HG03354 (cell line): Measurements from ENCODE around the gene FAM120A.

Experiments
- ATAC-seq: cut with Tn5 transposase; IDR thresholded peaks from one replicate; pipeline ENCODE4 v1.9.1; 2021; ENCODE audit warnings: mild to moderate bottlenecking; ENCODE audit not compliant: unreplicated experiment, poor library complexity, severe bottlenecking

FAM120A gene

DNA sequence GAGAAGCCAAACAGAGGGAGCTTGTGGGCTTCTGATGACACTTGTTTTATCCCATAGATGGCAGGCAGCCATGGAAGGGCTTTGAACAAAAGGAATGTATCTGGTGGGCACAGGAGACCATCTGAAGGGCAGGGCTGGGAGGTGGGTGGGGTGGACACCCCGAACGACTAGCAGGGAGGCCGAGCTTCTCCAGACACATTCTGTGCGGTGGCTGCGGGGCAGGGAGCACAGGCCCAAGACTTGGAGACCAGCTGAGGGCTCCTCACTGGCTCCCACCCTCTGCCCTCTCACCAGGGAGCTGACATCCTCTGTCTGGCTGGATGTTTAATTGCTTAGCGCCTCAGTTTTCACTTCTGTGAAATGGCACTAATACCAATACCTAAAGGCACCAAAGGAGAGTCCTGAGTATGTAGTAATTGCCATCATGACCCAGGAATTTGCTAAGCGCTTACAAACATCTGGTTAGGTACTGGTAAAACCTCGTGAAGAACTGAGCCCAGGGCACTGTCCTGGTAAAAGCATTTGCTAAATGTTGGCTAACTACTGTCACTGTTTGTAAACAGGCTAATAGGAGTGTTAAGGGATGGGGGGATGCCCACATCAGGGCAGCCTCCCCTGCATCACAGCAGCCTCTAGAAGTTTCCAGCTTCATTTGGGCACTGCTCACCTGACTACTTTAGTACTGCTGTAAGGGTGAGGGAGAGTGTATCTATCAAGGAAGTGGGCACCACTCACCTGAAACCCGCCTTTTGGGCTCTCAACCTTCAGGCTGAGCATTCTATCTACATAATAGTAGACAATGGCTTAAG lies 122.8 kb downstream of the FAM120A start:
- no peak for ATAC-seq

DNA sequence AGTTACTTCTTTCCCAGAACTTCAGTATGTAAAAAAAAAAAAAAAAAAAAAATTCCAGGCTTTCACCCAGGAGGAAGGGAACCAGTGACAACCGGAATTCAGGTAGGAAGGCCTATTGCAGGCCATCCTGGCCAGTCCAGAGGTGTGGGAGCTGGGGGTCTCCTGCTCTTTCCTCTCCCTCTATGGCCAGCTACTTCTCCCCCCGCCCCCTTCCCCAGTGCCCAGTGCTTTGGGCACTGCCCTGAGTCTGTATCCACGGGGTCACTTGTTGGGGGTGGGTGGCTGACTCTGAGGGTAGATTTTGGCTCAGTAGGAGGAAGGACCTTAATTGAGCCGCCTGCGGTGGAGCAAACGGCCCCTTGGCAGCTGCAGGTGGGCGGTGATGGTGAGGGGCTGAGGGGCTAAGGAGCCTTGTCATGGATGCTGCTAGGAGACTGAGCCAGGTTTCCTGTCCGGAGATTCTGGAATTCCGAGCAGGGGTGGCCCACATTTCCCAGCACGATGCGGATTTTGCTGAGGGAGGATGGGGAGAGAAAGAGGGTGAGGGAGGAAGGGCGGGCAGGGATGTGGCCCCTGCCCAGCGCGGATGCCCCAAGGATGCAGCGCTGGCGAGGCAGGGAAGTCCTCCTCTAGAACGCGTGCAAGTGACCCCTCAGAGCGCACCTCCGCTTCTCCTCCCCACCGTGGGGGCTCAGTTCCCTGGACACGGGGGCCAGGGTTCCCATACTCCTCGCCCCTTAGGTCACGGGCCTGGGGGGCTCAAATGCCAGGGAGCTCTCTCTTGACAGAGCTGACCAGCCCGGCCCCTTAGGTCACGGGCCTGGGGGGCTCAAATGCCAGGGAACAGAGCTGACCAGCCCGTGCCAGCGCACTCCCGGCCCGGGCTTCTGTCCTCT lies 123.7 kb downstream of the FAM120A start:
- no peak for ATAC-seq

DNA sequence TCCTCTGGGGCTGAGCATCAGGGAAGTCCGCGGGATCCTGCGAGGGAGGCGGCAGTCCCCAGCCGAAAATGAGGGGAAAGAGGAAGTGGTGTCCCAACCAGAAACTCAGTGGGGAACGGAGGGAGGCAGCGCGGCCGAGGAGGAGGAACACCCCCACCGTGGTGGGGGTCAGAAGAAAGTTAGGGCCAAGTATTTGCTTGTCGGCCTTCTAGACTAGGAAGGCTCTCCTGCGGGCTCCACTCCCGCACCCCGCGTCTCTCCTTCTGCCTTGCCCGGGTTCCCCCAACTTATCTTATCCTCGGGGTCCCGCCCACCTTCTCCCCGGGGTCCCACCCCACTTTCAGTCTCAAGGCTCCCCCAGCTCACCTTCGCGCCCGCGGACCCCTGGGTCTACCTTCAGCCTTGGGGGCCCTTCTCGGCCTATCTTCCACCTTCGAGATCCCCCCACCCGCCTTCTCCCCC lies 124.3 kb downstream of the FAM120A start:
- peak; percentile 35 for ATAC-seq

DNA sequence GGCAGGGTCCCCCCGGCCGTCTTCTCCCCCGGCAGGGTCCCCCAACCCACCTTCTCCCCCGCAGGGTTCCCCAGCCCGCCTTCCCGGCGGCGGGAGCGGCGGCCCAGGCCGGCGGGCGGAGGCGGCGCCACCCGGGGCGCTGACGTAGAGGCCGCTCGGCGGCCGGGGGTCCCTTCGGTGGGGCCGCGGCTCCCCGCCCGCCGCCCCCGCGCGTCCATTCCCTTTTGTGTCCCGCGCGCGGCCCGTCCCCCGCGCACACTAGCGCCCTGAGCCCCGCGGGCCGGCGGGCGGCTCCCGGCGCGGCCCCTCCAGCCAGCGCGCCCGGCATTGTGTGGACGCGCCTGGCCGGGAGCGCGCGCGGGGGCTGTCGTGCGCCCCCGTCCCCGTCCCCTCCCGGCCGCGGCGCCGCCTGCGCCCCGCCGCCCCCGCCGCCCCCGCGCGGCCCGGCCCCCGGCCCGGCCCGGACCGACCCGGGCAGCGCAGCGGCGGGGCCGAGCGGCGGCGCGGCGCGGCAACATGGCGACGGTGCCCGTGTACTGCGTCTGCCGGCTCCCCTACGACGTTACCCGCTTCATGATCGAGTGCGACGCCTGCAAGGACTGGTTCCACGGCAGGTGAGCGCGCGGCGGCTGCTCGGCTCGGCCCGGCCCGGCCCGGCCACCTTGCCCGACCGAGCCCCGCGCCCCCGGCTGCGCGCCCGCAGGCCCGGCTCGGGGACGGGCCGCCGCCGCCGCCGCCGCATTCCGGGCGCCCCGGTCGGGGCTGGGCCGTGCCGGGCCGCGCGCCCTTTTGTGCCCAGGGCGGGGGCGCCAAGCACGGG lies 125.0 kb downstream of the FAM120A start, which contains the start of gene PHF2:
PHF2 (plus strand) TSS at position 327 of the 820 bp plus-strand sequence; CDS start at position 517, 190 bp downstream.
- ATAC-seq, result peak; percentile 51

DNA sequence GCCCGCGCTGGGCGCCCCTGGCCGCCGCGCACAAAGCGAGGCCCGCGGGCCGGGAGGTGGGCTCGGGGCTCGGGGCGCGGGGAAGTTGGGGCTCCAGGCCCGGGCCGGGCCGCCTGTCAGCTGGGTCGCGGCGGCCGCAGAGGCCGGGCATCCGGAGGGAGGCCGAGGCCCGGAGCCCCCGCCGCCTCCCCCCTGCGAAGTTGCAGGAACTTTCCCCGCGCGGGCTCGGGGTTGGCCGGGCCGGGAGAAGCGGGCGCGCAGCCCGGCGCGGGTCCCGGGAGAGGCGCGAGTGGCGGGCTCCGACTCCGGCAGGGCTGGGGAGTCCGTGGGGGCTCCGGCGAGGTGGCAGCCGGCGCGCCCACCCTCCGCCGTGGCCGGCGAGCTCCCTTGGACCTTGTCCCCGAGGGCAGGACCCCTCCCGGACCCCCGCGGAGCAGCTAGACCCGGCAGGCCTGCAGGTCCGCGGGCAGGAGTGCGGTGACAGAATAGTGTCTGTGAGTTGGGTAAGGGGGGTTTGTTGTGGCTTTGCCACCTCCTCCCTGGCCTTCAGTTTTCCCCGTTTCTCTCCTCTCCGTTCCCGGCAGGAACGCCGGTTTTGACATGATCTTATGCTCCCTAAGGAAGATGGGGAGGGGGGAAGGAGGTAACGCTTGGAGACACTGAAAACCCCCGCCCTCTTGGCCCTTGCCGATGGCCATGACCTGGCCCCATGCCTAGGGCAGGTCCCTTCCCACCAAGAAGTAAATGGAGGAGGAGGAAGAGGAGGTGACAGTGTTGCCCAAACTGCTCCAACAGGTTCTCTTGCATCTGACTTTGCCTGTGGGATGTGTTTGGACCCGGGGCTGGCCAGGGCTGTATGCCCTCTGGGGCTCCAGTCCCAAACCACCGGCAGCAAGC lies 125.8 kb downstream of the FAM120A start:
- ATAC-seq, result peak; percentile 28

DNA sequence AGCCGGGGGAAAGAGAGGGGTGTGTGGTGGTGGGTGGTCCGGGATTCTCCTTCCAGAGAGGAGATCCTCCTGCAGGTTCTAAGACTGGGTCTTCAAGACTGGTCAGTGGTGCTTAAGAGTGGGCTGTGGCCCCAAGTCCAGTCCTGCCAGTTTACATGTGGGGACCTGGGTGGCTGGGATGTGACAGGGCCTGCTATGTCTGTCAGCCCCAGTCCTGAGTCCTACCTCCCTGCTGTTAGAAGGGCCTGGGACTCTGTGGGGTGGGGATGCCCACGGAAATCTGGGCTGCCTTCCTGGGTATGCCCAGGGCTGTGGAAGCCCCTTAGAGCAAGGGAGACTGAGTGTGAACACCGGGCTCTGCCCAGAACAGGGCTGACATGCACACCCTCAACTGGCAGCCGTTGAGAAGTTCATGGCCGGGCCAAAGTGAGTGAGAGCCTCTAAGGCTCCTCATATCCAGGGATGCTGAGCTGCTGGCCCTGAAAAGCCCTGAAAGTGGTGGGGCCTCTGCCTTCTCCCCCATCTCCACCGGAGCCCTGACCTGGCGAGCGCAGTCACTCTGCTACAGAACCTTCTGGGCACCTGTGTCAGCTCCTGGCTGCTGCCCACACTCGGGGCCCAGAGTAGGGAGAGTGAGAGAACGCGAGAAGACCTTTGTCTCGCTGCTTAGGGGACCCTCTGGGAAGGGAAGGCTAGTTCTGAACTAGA lies 126.6 kb downstream of the FAM120A start:
- no peak for ATAC-seq

DNA sequence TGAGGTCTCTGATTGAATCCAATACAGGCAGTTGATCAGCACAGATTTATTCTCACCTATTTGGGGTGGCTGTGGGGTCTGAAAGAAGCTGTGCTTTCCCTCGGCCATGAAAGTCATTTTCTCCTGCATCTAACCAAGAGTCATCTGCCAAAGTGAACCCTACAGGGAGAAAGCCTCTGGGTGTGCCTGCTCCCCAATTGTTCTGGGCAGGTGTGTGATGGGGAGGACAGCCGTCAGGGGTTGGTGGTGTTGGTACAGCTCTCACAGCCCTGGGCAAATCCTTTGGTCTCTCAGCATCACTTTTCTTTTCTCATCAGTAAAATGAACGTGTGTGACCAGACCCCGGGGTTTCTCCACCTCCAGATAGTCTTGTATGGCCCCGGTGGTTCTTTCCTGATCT lies 127.4 kb downstream of the FAM120A start:
- no peak for ATAC-seq

DNA sequence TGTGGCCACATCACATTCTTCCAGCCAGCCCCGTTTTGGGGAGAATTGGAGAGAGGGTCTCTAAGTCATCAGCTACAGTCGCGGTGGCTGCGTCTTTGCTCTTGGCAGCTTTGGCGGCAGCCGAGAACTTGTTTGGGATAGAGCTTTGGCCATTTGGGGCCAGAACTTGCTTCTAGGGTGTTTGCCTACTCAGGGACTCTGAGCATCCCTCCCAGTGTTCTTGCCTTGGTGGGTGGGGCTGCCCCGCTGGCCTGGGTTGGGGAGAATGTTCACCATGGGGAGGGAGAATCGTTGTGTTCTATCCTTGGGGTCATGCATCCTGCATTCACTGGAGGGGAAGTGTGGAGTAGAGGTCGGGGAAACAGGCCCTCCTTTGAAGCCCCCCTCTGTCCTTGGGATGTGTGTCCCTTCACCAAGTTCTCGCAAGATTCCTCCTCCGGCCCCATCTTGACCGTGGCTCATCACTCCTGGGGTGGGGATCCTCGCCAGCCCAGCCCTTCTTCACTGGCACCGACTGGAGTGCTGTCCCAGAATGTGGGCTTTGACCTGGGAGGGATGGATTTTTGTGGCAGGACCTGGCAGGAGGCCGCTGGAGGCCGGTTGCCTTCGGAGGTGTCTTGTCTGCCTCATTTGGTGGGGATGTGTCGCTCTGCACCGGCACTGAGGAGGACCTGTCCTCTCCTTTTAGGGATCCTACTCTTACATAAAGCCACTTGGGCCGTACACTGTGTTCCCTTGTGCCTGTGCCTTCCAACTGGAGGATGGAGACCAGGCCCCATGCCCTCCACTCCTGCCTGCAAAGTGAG lies 128.4 kb downstream of the FAM120A start:
- ATAC-seq, result no peak

DNA sequence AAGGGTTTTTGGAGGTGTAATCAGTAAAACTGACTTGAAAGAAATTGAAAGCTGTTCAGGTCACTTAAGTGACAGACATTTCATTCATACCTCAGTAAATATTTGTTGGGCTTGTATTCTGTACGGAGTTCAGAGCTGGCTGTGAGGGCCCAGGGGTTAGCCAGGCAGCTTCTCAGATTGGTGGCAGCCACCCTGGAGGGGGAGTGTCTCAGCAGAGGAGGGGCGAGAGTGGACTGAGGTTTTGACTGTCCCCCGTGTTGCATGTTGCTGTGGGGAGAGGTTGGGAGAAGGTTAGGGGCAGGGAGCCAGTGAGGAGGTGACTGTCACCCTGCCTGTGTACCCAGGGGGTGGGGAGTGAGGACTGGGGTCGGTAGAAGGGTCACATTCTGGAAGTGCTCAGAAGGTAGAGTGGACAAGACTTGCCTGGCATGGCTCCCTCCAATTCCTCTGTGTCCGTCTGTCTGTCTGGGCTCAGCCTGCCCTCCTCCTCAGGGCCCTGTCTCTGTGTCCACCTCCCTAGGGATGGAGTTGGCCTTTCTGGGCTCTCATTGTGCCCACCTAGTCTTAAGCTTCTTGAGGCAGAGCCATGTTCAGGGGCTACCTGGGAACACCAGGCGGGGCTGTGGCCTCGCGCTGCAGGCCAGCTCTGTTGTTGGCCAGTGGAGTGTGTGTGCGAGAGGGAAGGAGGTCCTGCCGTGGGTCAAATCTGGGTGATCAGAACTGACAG lies 129.3 kb downstream of the FAM120A start:
- no peak for ATAC-seq

DNA sequence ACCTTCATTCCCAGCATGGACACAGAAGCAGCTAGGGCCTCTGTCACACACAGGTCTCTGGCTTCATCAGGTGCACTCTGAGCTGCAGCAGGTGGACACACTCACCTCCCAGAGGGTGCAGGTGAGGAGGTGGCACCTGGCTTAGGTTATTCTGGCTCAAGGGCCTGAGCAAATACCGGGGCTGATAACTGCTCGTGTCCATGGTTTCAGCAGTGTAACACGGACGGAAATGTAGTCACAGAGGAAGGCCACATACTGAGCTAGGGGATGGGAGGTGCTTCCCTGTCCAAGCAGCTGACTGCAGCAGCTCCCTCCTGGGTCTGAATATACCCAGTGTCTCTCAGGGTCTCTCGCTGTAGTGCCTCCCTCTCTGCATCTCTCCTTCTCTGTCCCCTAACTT lies 130.6 kb downstream of the FAM120A start:
- ATAC-seq, result no peak

DNA sequence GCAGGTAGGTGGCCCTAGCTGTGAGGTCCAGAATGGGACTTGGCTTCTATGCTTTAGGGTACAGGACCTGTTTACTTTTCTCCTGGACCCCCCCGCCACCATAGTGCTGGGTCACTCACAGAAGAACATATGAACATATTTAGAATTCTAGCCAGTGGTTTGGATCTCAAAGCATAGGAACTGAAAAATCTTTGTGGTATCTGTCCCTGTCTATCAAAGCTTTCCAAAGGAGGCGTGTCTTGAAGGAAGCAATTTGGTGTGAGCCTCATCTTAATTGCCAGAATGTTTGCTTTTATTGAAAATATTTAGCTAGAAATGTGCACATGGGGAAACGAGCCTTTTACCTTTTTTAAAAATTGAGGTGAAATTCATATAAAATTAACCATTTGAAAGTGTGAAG lies 131.1 kb downstream of the FAM120A start:
- ATAC-seq, result no peak

DNA sequence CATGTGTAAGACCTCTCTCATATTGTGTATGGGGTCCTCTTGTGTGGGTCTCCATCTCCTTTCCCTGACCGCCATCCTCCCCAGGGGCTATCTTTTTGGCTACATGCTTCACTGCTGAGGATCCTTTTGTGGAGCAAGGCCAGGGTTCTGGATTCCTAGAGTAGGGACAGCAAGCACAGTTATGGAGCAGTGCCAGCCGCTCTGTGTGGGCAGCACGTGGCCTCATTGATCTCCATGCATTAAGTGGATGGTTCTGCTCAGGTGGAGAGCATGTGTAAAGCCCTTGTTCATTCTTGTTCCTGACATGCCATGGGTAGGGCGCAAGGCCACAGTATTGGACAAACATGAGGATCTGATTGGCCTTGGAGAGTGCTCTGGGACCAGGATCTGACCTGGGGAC lies 133.8 kb downstream of the FAM120A start:
- ATAC-seq, result no peak

DNA sequence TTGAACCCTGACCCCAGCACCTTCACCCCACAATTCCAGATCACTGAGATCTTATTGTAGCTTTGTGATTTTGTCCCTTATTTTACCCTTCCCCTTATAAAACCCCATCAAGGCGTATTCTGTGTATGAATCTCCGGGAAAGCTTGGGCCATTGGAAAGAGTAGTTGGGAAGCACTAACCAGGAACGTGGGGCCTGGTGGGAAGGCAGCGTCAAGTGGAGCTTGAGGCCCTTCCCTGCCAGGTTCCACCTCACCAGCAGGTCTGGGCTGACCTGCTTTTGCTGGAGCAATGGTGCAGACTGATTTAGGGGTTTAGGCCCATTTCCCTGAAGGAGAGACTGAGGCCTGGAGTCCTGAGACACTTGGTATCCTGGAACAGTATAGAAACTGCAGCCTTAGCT lies 134.2 kb downstream of the FAM120A start:
- ATAC-seq, result no peak

DNA sequence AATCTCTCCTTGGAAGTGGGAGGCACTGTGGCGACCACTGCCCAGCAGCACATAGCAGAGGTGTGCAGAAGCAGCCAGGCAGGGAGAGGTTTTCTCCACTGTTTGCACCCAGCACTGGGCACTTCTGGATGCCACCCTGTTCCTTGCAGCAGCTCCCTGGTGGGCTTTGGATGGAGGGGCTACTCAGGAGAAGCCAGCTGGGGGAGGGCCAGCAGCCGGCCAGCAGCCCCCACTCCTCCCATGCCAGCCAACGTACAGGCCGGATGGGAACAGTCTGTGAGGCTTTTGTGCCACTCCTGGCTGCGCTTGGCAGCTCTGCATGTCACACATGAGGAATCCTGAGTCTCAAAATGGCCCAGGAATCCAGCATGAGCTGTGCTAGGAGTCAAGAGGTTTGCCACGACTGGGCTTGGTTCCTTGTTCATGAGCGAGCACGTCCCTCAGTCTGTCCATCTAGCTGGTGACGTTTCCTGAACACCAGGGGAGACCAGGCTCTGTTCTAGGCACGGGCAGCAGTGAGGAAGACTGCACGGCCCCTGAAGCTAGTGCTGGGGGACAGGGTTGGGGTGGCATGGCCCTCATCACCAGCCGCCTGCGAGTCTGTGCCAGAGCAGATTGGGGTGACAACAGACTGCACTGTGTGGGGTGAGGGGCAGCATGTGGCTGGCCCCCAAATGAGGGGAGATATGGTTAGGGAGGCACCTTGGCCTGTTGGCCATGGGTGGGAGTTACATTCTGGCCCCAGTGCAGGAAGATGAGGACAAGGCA lies 135.0 kb downstream of the FAM120A start:
- no peak for ATAC-seq

DNA sequence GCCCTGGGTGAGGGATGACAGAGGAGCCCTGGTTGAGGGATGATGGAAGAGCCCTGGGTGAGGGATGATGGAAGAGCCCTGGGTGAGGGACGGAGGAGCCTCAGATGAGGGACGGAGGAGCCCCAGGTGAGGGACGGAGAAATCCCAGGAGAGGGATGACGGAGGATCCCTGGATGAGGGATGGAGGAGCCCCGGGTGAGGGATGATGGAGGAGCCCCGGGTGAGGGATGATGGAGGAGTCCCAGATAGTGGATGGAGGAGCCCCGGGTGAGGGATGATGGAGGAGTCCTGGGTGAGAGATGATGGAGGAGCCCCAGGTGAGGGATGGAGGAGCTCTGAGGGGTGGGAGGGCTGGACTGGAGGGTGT lies 135.8 kb downstream of the FAM120A start:
- ATAC-seq, result no peak

DNA sequence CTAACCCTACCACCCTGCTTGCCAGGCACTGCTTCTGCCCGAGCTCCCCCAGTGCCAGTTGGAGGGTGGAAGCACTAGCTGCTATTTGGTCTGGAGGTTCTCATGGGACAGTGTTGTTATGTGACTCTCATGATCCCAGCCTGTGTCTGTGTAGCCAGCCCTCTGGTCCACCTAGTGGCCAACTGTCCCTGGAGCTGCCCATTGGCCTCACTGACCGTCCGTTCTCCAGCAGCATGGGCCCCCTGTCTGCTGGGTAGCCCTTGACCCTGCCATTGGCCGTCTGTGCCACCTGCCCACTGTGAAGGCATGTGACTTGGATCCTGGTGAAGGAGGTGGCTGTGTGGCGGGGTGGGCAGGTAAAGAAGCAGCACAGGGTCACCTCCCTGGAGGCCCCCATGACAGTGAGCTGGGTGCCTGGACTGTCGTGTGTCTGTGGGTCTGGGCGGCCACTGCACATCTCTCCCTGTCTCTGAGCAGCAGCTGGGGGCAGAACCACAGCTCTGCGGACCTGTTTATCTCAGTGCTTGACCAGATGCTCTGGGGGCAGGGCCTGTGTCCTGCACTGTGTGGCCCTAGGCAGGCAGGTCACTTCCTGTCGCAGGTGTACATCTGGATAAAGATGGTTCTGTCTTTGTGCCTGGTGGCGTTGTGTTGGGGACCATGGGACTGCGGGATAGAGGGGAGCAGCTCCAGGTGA lies 136.3 kb downstream of the FAM120A start:
- ATAC-seq, result no peak
